ENCODE measurements around the gene SNAPC5.
"Not testable (repeated sequence)": the region's sequence is repeated elsewhere in the genome, so short reads cannot be mapped to it uniquely, and the experiment has no call there.

SNAPC5 gene
- 16.3 reads per million, percentile 42 among the genes with 10 or more reads in this experiment for total RNA-seq

DNA sequence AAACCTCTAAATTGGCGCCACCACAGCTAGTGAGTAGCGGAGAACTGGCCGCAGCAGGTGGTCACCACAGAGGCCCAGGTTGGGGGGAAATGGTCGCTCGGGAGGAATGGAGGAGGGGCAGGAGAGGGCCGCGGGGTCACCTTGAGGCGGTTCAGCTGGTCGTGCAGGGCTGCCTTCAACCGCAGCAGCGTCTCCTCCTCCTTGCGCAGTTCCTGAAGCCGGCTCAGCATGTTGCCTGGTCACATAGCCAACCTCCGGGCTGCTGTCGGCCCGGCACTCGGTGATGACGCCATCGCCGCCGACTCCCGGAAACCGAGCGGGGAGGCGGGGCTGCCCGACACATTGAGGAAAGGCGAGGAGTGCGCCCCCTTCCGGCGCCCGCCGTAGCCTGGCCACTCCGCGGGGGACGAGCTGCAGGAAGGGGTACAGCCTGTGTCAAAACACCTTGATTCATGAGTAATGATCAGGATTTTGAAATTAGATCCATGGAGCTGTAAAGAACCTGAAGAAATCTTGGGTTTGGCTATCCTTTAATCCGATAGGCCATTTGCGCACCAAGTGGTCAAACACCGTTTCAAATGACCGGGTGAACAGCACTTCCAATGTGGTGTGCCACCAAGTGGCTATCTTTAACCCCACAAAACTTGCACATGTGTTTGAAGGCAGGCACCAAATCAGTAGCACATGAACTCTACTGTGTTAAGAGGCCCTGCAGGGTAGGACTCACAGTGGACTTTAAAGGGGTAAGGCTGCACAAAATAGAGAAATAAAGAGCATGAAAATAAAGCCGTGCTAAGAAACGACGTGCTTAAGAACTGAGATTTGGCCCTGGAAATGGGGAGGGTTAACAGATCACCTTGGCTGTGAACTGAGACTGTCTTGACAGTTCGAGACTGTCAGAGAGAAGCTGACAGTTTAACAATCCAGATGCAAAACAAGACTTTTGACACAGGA, at the start of gene SNAPC5:
Gene SNAPC5 (minus strand): TSS at position 261 of the 954 bp plus-strand sequence. CDS start 31 bp downstream, at position 230.
- DNase-seq, result peak; percentile 97

- no peak for DNase-seq
Measured at GRCh38 chr15:66545255-66545654, 47.7 kb upstream of the SNAPC5 start.

DNA sequence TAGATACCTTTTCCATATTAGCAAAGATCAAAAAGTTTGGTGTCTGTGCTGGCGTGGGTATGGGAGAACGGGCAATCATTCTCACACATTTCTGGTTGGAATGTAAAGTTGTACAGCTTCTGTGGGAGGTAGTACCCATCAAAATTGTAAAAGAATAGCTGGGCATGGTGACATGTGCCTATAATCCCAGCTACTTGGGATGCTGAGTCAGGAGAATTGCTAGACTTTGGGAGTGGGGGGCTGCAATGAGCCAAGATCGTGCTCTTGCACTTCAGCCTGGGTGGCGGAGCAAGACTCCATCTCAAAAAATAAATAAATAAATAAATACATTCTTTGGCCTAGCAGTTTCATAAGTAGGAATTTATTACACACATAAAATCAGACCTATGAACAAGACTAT, 45.3 kb upstream of the SNAPC5 start:
- DNase-seq, result no peak

DNA sequence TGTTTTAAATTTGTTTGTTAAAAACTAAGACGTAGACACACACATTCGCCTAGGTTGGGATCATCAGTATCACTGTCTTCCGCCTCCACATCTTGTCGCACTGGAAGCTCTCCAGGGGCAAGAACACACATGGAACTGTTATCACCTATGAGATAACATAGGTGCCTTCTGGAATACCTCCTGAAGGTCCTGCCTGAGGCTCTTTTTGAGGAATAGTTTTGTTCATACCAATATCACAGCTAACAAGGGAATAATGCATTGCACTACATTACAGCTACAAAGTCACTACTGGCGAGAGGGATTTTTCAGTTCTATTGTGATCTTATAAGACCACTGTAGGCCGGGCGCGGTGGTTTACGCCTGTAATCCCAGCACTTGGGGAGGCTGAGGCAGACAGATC, 37.5 kb upstream of the SNAPC5 start:
- no peak for DNase-seq

GRCh38 chr15:66524838-66525237, 27.3 kb upstream of the SNAPC5 start:
- no peak for DNase-seq

- DNase-seq, result no peak
Measured at GRCh38 chr15:66523926-66524325, 26.4 kb upstream of the SNAPC5 start.

DNA sequence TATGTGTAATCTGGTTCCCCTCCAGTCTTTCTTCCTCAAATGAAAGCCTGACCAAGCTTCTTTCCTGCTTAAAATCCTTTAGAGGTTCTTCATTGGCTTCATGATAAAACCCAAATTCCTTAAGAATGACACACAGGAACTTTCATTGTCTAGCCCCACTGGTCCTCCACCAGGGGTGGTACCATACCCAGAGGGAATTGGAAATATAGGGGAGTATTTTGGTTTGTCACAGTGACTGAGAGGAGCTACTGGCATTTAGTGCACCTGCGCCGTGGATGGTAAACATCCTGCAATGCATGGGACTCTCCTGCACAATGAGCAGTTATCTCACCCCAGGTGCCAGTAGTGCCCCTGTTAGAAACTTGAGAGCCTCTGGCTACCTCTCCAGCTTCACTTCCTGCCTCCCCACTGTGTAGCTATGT, 18.4 kb upstream of the SNAPC5 start:
- no peak for DNase-seq

GRCh38 chr15:66514586-66514985, 17.0 kb upstream of the SNAPC5 start:
- DNase-seq, result no peak

GRCh38 chr15:66508293-66508883, 10.8 kb upstream of the SNAPC5 start:
- no peak for DNase-seq

- DNase-seq, result no peak
Measured at GRCh38 chr15:66505818-66506217, 8.3 kb upstream of the SNAPC5 start.

DNA sequence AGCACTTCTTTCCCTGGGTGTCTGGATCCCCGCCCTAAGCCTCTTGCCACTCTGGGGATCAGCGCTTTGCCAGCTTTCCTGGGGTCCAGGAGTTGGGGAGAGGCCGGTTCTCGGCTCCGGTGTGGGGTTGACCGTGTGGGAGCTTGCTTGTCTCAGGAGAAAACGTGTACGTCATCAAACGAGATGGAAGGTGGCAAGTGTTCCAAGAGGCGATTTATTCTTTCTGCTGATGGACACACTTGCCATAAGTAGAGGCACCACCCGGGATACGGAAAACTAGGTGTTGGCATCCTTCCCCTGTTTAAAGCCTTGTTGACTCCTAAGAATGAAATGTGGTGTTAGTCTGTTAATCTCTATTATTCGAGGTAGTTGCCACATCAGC, 7.9 kb upstream of the SNAPC5 start:
- DNase-seq, result no peak

- DNase-seq, result peak; percentile 78
Measured at GRCh38 chr15:66504563-66505429, 7.2 kb upstream of the SNAPC5 start, which contains the start of the genes RPL4 and ZWILCH. TSS of gene RPL4 (minus strand) at chr15:66504855. CDS start at chr15:66504790, 65 bp downstream. TSS of gene ZWILCH (plus strand) at chr15:66505326. CDS start at chr15:66505339, 13 bp downstream.

DNA sequence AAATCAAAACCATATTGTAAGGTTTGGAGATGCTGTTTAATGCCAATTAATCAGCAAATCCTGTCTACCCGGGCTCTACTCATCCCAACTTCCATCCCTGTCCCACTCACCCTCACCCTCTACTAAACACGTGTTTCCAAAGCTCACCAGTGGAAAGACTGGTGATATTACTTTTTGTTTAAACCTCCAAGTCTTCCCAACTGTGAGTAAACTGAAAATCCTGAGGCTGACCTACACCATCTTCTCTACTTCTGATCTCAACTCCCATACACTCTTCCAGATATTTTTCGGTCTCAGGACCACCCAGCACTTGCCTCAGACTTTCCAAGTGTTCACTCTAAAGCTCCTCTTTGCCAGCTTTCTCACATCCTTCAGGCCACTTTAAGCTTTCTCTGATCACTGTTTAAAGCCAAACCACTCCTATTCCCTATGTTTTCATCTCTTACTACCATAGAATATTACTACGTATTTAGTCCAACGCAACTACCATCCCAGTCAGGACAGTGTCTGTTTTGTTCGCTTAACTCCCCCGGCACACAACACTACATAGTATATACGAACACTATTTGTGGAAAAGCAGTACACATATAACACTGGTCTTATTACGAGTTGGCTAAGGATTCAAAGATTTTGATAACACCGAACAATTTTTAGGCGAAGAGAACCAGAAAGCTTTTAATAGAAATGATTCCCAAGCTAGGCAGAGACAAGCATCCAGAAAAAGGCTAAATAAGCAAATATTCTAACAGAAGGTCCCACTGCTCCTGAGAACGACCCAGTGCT, 6.4 kb upstream of the SNAPC5 start:
- no peak for DNase-seq

DNA sequence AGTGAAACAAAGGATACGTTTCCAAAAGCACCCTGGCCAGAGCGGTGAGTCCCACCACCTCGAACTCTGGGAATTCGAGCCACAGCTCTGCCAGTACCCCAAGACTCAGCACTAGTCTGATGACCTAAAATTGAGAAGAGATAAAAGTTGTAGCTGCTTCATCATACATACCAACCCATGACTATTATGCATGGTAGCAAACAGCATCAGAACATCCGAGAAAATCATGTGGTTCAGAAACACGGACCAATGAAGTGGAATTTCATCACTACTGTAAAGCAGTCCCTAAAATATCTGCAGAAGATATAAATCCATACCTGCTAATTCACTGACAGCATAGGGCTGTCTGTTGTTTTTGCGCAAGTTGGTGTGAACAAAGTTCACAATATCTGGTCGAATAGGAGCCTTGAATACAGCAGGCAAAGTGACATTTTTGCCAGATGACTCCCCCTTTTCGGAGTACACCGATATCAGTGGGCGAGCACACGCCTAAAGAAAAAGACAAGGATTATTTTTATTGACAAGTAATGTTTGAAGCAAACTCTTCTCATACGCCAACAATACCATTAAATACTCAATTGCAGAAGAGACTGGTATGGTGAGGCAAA, 5.6 kb upstream of the SNAPC5 start:
- not testable (repeated sequence) for DNase-seq

DNA sequence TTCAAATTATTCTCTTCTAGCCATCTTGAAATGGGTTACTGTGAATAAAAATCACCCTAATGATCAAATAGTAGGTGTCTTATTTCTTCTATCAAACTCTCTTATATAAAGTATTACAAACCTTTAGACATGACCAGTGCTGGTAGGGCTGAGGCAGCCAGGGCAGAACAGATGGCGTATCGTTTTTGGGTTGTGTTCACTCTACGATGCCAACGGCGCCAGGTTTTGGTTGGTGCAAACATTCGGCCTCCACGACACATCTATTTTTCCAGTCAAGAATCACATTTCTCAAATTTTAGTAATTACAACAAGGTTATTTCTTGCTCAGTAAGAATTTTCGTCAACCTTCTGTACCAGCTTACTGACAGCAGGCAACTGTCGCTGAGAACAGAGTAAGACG, 4.9 kb upstream of the SNAPC5 start:
- DNase-seq, result no peak

DNA sequence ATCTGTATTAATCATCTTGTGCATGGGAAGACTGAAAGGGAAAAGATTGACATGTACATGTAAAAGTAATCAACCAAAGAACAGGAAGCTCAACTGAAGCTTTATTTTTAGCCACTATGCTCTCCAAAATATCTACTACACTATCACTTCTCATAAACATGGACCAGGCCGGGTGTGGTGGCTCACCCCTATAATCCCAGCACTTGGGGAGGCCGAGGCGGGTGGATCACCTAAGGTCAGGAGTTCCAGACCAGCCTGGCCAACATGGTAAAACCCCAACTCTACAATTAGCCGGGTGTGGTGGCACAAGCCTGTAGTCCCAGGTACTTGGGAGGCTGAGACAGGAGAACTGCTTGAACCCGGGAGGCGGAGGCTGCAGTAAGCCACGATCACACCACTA, 2.8 kb upstream of the SNAPC5 start:
- not testable (repeated sequence) for DNase-seq

GRCh38 chr15:66498501-66499386, 1.2 kb upstream of the SNAPC5 start:
- no peak for DNase-seq

DNA sequence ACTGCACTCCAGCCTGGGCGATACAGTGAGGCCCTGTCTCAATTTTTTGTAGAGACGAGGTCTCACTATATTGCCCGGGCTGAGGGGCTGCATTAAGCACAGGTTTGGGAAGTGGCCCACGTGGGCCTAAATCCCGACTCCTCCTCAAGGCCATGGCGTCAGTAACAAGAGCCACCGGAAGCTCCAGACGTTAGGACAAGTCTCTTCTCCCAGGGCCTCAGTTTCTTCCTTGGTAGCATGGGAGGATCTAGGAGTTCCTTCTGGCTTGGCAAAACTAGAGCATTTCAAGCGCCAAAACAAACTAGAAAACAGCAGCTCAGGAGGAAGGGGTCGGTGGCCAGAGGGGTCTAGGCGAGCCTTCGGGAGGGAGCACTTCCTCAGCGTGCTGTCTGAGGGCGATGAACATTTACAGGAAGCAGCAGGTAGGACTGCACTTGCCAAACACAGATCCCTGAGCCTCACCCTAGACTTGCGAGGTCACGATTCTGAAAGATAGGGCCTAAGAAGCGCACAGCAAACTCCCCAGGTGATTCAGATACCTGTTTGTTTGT, 536 bp downstream of the SNAPC5 start:
- no peak for DNase-seq

GRCh38 chr15:66494262-66494661, 3.3 kb downstream of the SNAPC5 start:
- DNase-seq, result no peak

DNA sequence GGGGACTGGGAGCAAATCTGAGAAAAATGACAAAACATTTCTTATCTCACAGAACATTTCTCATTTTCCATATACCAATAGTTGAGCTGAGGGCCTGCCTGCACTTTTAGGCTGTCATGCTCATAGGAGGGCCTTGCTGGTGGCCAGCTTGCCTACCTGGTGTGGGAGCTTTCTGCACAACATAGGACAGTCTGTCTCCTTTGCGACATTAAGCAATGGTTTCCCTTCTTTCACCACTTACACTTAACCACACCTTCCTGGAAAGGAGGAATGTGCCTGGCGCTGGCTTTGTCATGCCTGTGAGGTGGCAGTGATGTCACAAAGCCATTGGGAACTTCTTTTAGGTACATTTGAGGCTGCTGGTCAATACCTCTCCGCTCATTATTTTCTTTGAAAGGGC, 5.7 kb downstream of the SNAPC5 start:
- DNase-seq, result no peak

Data from effector CD4-positive, alpha-beta T cell (primary cell).